ENCODE results near the gene FILIP1L. TPM values are rescaled to one million over a fixed set of nuclear protein-coding genes. Genes with fewer than 3 reads are reported as not detected.

The FILIP1L gene
- total RNA-seq, 4 donors from 2014 or later = 87.1 to 115 (median 99.6) TPM

DNA sequence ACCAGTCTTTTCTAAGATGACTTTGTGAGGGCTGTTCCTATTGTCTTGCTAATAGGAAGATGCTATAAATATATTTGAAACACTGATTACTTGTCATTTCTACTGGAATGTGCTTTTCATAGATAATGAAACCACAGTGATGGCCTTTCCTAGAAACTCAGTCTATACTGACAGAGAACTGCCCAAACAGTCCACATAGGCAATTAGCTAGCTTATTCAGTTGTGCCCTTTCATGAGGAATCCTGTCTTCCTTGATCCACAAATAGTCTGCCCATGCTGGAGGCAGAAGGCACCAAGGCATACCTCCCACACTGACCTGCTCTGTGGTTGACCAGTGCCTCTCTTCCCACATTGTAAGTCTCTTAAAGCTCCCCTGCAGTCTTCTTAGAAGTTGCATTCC is 160.7 kb downstream of the FILIP1L start:
- Histone ChIP-seq H3K27ac (peak overlapping the region in 2 of 4 donors; percentile 5 to 75), H3K4me3 (no peak overlapping the region), H3K36me3 (no peaks in the 10 kb centered on the region), H3K4me1 (peaks cover 36 to 60% of the 10 kb centered on the region in 2 donors), H3K9me3 (no peaks in the 10 kb centered on the region), H3K27me3 (no peaks in the 10 kb centered on the region)
- in situ Hi-C loops (cut with MboI; ENCODE audit: low sequenced_read_pairs in 4 of 4) = no loop called here
- ATAC-seq (no peak), DNase-seq (no peak)
- TF ChIP-seq, protein P1, sequence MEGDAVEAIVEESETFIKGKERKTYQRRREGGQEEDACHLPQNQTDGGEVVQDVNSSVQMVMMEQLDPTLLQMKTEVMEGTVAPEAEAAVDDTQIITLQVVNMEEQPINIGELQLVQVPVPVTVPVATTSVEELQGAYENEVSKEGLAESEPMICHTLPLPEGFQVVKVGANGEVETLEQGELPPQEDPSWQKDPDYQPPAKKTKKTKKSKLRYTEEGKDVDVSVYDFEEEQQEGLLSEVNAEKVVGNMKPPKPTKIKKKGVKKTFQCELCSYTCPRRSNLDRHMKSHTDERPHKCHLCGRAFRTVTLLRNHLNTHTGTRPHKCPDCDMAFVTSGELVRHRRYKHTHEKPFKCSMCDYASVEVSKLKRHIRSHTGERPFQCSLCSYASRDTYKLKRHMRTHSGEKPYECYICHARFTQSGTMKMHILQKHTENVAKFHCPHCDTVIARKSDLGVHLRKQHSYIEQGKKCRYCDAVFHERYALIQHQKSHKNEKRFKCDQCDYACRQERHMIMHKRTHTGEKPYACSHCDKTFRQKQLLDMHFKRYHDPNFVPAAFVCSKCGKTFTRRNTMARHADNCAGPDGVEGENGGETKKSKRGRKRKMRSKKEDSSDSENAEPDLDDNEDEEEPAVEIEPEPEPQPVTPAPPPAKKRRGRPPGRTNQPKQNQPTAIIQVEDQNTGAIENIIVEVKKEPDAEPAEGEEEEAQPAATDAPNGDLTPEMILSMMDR (IDR thresholded peaks at IDR 0.05 in 4 of 5, conservative IDR thresholded peaks at IDR 0.05 in 1 of 5) = no peak
- no peak for TF ChIP-seq POLR2A (IDR thresholded peaks at IDR 0.05)
- intact Hi-C loops (cut with DNase I; ENCODE audit: low total_unique reads) = loop anchor here (5.0 kb wide), 1 partner anchor 1976 kb away; no protein-coding TSS in a partner anchor

GRCh38 chr3:99952306-99952705 is 162.0 kb downstream of the FILIP1L start:
- Histone ChIP-seq H3K36me3 (no peaks in the 10 kb centered on the region), H3K27me3 (no peaks in the 10 kb centered on the region), H3K9me3 (no peaks in the 10 kb centered on the region), H3K4me1 (peaks cover 34 to 56% of the 10 kb centered on the region in 2 donors), H3K4me3 (no peak overlapping the region), H3K27ac (peak overlapping the region; percentile 23 to 75 (median 33))
- DNase-seq = no peak
- TF ChIP-seq, protein P1 (IDR thresholded peaks at IDR 0.05 in 4 of 5, conservative IDR thresholded peaks at IDR 0.05 in 1 of 5) = no peak
- no peak for TF ChIP-seq POLR2A (IDR thresholded peaks at IDR 0.05)
- intact Hi-C loops (cut with DNase I; ENCODE audit: low total_unique reads) (loop anchor here (5.0 kb wide), 1 partner anchor 1975 kb away; no protein-coding TSS in a partner anchor), in situ Hi-C loops (cut with MboI; ENCODE audit: low sequenced_read_pairs in 4 of 4) (no loop called here)
- ATAC-seq = no peak

DNA sequence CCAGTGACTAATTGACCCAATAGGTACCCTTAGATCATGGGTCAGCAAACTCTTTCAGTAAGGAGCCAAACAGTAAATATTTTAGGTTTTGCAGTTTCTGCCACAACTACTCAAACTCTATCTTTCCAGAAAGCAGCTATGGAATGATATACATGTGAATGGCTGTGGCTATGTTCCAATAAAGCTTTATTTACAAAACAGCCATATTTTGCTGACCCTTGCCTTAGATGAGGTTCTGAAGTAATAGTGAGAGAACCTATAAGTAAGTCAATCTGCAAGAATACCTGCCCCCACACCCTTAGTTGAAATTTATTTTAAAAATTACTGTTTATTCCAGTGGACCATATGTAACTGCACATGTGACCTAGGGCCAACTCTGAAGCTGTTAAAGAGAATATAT is 162.6 kb downstream of the FILIP1L start:
- Histone ChIP-seq H3K27me3 (no peaks in the 10 kb centered on the region), H3K36me3 (no peaks in the 10 kb centered on the region), H3K4me3 (no peak overlapping the region), H3K4me1 (peaks cover 34 to 57% of the 10 kb centered on the region in 2 donors), H3K9me3 (no peaks in the 10 kb centered on the region), H3K27ac (peak overlapping the region; percentile 23 to 75 (median 33))
- no peak for TF ChIP-seq POLR2A (IDR thresholded peaks at IDR 0.05)
- TF ChIP-seq, protein P1 (IDR thresholded peaks at IDR 0.05 in 4 of 5, conservative IDR thresholded peaks at IDR 0.05 in 1 of 5) = no peak
- in situ Hi-C loops (cut with MboI; ENCODE audit: low sequenced_read_pairs in 4 of 4) (no loop called here), intact Hi-C loops (cut with DNase I; ENCODE audit: low total_unique reads) (loop anchor here (5.0 kb wide), 1 partner anchor 1974 kb away; no protein-coding TSS in a partner anchor)
- ATAC-seq (no peak), DNase-seq (no peak)

GRCh38 chr3:99950921-99951320 is 163.4 kb downstream of the FILIP1L start:
- intact Hi-C loops (cut with DNase I; ENCODE audit: low total_unique reads) (loop anchor here (5.0 kb wide), 1 partner anchor 1974 kb away; no protein-coding TSS in a partner anchor), in situ Hi-C loops (cut with MboI; ENCODE audit: low sequenced_read_pairs in 4 of 4) (no loop called here)
- H3K36me3 ChIP-seq = no peaks in the 10 kb centered on the region
- peak overlapping the region; percentile 20 to 75 (median 50) for H3K27ac ChIP-seq
- no peak for DNase-seq
- H3K27me3 ChIP-seq = no peaks in the 10 kb centered on the region
- H3K9me3 ChIP-seq = no peaks in the 10 kb centered on the region
- H3K4me3 ChIP-seq = no peak overlapping the region
- peaks cover 39 to 64% of the 10 kb centered on the region in 2 donors for H3K4me1 ChIP-seq
- no peak for ATAC-seq
- TF ChIP-seq, protein P1 (IDR thresholded peaks at IDR 0.05 in 4 of 5, conservative IDR thresholded peaks at IDR 0.05 in 1 of 5) = no peak
- no peak for TF ChIP-seq POLR2A (IDR thresholded peaks at IDR 0.05)
